Ammon's horn (tissue), 1 donor: Measurements from ENCODE around the gene CD2BP2.
A peak's percentile ranks its signal among the peaks of the same experiment; 100 is the strongest.
"Not testable (repeated sequence)": the region's sequence is repeated elsewhere in the genome, so short reads cannot be mapped to it uniquely, and the experiment has no call there.

Experiments
- DNase-seq: peaks from one replicate; pipeline ENCODE4 v3.0.0-alpha.2; 2016; ENCODE audit warnings: low spot score

The CD2BP2 gene

DNA sequence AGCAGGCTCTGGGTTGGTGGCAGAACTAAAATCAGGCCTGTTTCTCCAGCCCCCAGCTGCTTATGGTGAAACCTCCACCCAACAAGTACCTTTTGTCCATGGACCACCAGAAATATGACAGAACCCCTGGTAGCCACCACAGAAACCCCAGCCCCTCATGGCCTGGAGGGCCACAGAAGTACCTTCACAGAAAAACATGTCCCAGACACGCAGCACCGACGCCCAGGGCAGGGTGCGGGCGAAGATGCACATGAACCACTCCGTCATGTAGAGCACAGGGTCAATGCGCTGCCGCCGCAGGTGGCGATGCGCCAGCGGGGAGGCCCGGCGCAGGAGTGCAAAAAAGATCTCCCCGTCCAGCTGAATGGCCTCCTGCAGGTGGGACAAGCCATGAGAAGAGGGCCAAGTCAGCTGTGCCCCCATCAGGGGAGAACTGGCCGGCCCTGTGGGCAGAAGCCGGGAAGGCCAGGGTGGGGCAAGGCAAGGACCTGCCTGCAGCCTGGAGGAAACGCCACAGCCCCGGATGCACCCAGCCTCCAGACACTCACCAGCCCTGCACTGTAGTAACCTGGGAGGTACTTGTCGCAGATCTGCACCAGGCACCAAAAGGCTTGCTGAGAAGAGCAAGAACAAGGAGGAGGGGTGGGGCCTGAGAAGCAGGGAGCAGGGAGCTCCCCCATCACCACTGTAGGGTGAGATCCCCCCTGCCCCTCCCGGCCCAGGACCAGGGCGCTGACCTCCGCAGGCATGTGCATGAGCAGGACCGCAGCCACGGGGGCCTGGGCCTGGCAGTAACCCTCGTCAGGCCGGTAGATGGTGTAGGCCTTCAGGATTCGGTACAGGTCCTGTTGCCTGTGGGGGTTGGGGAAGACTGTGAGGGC, 4.1 kb upstream of the CD2BP2 start:
- DNase-seq = no peak

DNA sequence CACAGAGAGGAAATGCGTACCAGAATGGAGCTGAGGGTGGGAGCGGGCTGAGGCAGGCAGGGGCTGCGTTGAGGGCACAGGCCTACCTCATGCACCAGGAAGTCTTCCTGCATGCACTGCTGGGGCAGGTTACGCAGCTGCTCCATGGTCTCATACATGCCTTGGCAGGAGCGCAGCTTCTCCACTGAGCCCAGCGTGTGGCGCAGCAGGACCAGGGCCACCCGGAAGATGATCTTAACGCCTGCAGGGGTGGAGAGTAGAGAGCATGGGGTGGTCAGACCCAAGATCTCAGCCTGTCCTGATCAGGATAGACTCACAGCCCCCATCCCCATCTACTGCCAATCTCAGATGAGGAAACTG, 3.4 kb upstream of the CD2BP2 start:
- no peak for DNase-seq

GRCh38 chr16:30357715-30358576, 2.8 kb upstream of the CD2BP2 start:
- DNase-seq = no peak

DNA sequence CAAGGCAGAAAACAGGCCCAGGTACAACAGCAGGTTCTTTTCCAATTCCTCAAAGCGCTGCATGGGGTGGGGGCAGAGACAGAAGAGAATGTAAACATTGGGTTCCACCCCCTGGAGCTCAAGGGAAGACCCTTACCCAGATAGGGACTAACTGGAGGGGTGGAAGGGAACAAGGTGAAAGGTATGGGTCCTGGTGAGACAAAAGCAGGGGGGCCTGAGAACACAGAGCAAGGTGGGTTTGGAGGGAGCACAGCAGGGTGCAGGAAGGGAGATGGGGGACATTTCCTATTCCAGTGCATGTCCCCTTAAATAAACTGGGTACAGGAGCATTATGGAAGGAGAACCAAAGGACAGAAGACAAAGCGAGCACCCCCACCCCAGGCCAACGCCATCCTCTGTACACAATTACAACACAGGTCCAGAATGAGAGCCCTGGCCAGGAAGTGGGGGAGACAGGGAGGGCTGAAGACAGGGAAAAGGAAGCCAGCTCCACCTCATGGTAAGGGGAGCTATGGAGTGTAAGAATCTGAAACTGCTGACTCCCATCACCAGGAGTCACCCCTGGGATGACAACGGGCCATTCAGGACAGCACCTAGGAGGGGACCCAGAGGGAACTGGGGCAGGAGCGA, 2.1 kb upstream of the CD2BP2 start:
- DNase-seq = no peak

GRCh38 chr16:30356401-30357084, 1.4 kb upstream of the CD2BP2 start:
- peak; percentile 50 for DNase-seq

DNA sequence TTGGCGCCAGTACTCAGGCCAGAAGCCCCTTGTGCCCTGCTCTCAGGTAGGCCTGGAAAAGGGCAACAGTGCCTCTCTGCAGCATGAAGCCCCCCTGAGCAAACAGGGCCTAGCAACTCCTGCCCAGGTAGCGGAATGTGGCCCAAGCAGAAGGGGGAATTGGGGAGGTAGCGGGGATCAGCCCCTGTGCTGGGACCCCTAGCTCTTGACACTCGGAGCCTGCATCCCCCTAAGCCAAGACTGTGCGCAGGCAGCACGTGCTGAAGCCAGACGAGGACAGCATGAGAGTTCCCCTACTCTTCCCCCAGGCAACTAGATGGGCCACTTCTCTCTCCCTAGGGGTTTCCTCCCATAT, 823 bp upstream of the CD2BP2 start:
- DNase-seq = no peak

- DNase-seq = peak; percentile 25
These were observed 525 bp downstream of the CD2BP2 start for GRCh38 chr16:30354423-30355143.

- no peak for DNase-seq
These were observed 1.5 kb downstream of the CD2BP2 start for GRCh38 chr16:30353438-30354129.

- DNase-seq = no peak
These were observed 2.4 kb downstream of the CD2BP2 start for GRCh38 chr16:30352488-30353401.

DNA sequence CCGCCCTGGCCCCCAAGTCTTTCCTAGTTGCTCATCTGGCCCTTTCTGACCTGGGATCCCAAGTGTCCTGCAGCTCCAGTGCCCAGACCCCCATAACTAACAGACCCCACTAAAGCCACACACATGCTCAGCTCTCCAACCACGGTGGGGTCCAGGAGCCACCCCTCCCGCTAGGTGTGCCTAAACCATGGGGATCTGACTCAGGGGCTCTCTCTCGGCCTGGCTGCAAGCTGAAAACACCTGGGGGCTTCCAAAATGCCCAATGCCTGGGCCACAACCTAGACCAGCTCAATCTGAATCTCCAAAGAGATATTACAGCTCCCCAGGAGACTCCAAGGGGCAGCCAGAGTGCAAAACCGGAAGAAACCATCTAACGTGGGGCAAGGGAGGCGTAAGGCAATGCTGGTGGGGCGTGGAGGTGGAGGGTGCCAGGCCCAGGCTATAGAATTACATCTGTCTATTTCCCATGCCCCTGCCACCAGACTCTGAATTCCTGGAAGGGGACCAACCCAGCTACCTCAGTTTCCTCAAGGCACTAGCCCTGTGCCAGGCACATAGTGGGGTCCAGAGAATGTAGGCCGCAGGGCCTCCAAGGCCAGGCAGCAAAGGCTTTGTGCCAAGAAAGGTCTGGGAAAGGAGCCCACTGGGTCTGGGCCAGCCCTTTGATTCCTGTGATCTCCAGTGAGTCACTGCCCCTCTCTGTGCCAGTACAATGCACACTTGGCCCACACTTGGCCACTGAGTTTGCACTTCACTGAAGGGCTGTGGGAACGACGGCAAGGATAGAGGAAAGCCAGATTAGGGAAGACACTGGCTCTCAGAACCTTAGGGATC, 3.3 kb downstream of the CD2BP2 start:
- peak; percentile 84 for DNase-seq

DNA sequence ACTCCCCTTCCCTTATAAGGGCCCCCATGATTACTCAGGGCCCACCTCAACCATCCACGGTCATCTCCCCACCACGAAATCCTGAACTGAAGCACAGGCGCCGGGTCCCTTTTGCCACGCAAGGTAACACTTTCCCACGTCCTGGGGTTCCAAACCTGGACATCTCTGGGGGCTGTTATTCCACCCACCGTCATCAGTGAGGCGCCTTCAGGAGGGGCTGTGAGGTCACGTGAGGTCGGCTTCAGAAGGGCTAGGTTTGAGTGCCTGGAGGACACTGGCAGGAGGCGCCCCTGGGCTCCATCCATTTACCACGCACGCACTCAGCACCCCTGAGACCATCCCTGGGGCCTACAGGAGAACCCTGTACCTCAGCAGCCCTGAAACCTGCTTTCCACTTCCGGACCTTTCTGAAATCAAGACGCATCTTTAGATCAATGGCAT, 4.1 kb downstream of the CD2BP2 start:
- DNase-seq = no peak

DNA sequence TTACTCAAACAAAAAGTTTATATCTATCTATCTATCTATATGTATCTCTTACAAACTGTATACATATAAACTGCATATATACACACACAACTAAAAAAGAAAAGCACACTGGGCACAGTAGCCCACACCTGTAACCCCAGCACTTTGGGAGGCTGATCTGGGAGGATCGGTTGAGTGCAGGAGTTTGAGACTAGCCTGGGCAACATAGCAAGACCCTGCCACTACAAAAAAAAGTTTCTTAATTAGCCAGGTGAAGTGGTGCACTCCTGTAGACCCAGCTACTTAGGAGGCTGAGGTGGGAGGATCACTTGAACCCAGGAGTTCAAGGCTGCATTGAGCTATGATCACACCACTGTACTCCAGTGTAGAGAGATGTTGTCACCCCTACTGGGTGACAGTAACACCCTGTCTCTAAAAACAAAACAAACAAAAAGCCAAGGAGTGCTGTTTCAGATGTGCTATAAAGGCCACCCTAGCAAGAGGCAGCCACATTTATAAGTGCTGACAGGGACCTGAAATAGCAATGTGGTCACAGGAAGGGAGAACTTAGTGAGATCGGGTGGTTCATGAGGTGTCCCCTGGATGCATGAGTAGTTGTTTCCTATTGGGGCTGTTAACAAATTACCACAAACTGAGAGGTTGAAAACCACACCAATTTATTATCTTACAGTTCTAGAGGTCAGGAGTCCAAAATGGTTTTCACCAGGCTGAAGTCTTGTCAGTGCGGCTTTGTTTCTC, 4.8 kb downstream of the CD2BP2 start:
- no peak for DNase-seq

GRCh38 chr16:30349675-30350074, 5.4 kb downstream of the CD2BP2 start:
- DNase-seq = no peak

GRCh38 chr16:30348929-30349328, 6.2 kb downstream of the CD2BP2 start:
- DNase-seq = no peak

GRCh38 chr16:30348113-30348512, 7.0 kb downstream of the CD2BP2 start:
- no peak for DNase-seq

GRCh38 chr16:30346286-30346685, 8.8 kb downstream of the CD2BP2 start:
- DNase-seq = no peak

DNA sequence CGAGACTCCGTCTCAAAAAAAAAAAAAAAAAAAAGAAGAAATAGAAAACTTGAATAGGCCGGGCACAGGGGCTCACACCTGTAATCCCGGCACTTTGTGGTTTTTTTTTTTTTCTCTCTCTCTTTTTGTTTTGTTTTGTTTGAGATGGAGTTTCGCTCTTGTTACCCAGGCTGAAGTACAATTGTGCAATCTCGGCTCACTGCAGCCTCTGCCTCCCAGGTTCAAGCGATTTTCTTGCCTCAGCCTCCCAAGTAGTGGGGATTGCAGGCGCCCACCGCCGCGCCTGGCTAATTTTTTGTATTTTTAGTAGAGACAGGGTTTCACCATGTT, 11.7 kb downstream of the CD2BP2 start:
- DNase-seq = not testable (repeated sequence)
